A673 (cell line): ENCODE data around the gene EML1. TPM values are rescaled to one million over a fixed set of nuclear protein-coding genes. Genes with fewer than 3 reads are reported as not detected.
"Not testable (repeated sequence)": the region's sequence is repeated elsewhere in the genome, so short reads cannot be mapped to it uniquely, and the experiment has no call there.

Experiments used
- BruUV-seq: library from RNA; stranded (reverse); fragments of 400-500 nt; replicated peaks from 2 replicates; lab custom pipeline; 2021; lab: Mats Ljungman, UMichigan
- CTCF ChIA-PET: fragments of 300-600 bp; sonication (Branson Sonifier 250); formaldehyde crosslinking; loops from one replicate; lab custom pipeline; 2022; ENCODE audit warnings: antibody characterized with exemption; lab: Charles Lee
- POLR2A ChIA-PET: fragments of 300-600 bp; sonication (Branson Sonifier 250); formaldehyde crosslinking; loops from one replicate; lab custom pipeline; 2022; ENCODE audit warnings: antibody characterized with exemption; ENCODE audit not compliant: low non-redundant PET; lab: Charles Lee
- DNase-seq: peaks from one replicate; pipeline ENCODE4 v3.0.0-alpha.2; 2015; ENCODE audit warnings: low spot score
- H3K27ac ChIP-seq: fragments of 200-600 bp; sonication (generic); 2 replicates; pipeline ENCODE4 v1.5.1; 2016; ENCODE audit warnings: mixed run types, low read depth, mild to moderate bottlenecking, mixed read lengths, antibody characterized with exemption, low read length; ENCODE audit not compliant: poor library complexity, severe bottlenecking
- H3K27me3 ChIP-seq: fragments of 200-600 bp; sonication (generic); replicated peaks from 2 replicates; pipeline ENCODE4 v1.6.1; 2017; ENCODE audit warnings: mixed run types, low read depth, mild to moderate bottlenecking, mixed read lengths, antibody characterized with exemption, low read length; ENCODE audit not compliant: insufficient read depth, poor library complexity
- H3K36me3 ChIP-seq: fragments of 200-600 bp; sonication (generic); 2 replicates; pipeline ENCODE4 v1.6.1; 2016; ENCODE audit warnings: mixed run types, mild to moderate bottlenecking, mixed read lengths, antibody characterized with exemption, low read length; ENCODE audit not compliant: insufficient read depth, poor library complexity, severe bottlenecking
- H3K4me1 ChIP-seq: fragments of 200-600 bp; sonication (generic); 2 replicates; pipeline ENCODE4 v1.6.1; 2017; ENCODE audit warnings: mixed run types, mild to moderate bottlenecking, mixed read lengths, antibody characterized with exemption, low read length; ENCODE audit not compliant: insufficient read depth, poor library complexity, severe bottlenecking
- H3K4me3 ChIP-seq: fragments of 200-600 bp; sonication (generic); 2 replicates; pipeline ENCODE4 v1.5.1; 2016; ENCODE audit warnings: low read depth, mixed run types, mild to moderate bottlenecking, mixed read lengths, low read length; ENCODE audit not compliant: poor library complexity, severe bottlenecking
- H3K9me3 ChIP-seq: fragments of 200-600 bp; sonication (generic); 2 replicates; pipeline ENCODE4 v1.6.1; 2016; ENCODE audit warnings: mixed run types, low read depth, mild to moderate bottlenecking, mixed read lengths, antibody characterized with exemption, low read length; ENCODE audit not compliant: poor library complexity, severe bottlenecking
- CTCF ChIP-seq: fragments of 300-800, 200-600 bp; sonication (generic); conservative IDR thresholded peaks from 2 replicates; pipeline ENCODE4 v1.5.1; 2017; ENCODE audit warnings: low read depth, mild to moderate bottlenecking, antibody characterized with exemption, low read length, moderate library complexity, mixed read lengths
- EZH2 ChIP-seq: fragments of 200-600 bp; sonication (generic); IDR thresholded peaks from 2 replicates; pipeline ENCODE4 v1.6.1; 2017; ENCODE audit warnings: borderline replicate concordance, low read depth, mild to moderate bottlenecking, mixed read lengths, antibody characterized with exemption, low read length; ENCODE audit not compliant: poor library complexity, severe bottlenecking
- intact Hi-C: fragments of 100-400 bp; cut with micrococcal nuclease; formaldehyde crosslinking; loops from one replicate; pipeline ENCODE4 v1.10.0; 2022; ENCODE audit not compliant: unreplicated experiment
- total RNA-seq: library from RNA; stranded (reverse); gene quantifications from 2 replicates; pipeline ENCODE4 v1.2.3, GENCODE V29; 2021

The EML1 gene
- total RNA-seq, 1 experiment from 2014 or later: 34.1 TPM

- no peaks in the 10 kb centered on the region for H3K36me3 ChIP-seq
- DNase-seq: no peak
- H3K27me3 ChIP-seq: no peaks in the 10 kb centered on the region
- peaks cover 14% of the 10 kb centered on the region for H3K4me1 ChIP-seq
- CTCF ChIA-PET: no interaction called here
- H3K27ac ChIP-seq: no peak overlapping the region
- no TSS peak for BruUV-seq
- POLR2A ChIA-PET: no interaction called here
- TF ChIP-seq CTCF (no peak), EZH2 (no peak)
- H3K4me3 ChIP-seq: no peak overlapping the region
- no peaks in the 10 kb centered on the region for H3K9me3 ChIP-seq
- intact Hi-C loops: no loop called here
These were observed 34.2 kb upstream of the EML1 start for GRCh38 chr14:99758872-99759545.

- Histone ChIP-seq H3K27me3 (no peaks in the 10 kb centered on the region), H3K4me1 (peaks cover 14% of the 10 kb centered on the region), H3K27ac (no peak overlapping the region), H3K36me3 (no peaks in the 10 kb centered on the region), H3K9me3 (no peaks in the 10 kb centered on the region), H3K4me3 (no peak overlapping the region)
- ChIA-PET POLR2A (no interaction called here), CTCF (no interaction called here)
- TF ChIP-seq CTCF (no peak), EZH2 (no peak)
- BruUV-seq: no TSS peak
- intact Hi-C loops: no loop called here
- DNase-seq: no peak
These were observed 33.7 kb upstream of the EML1 start for GRCh38 chr14:99759546-99759925.

- Histone ChIP-seq H3K4me3 (no peak overlapping the region), H3K27ac (no peak overlapping the region), H3K27me3 (no peaks in the 10 kb centered on the region), H3K4me1 (peaks cover 14% of the 10 kb centered on the region), H3K9me3 (no peaks in the 10 kb centered on the region), H3K36me3 (no peaks in the 10 kb centered on the region)
- intact Hi-C loops: no loop called here
- CTCF ChIA-PET: no interaction called here
- no TSS peak for BruUV-seq
- TF ChIP-seq EZH2 (no peak), CTCF (no peak)
- no peak for DNase-seq
- POLR2A ChIA-PET: no interaction called here
These were observed 32.4 kb upstream of the EML1 start for GRCh38 chr14:99760817-99761216.

GRCh38 chr14:99762911-99763310, 30.3 kb upstream of the EML1 start:
- POLR2A ChIA-PET, H3K27me3 ChIP-seq, intact Hi-C loops, DNase-seq, H3K4me3 ChIP-seq, BruUV-seq, H3K36me3 ChIP-seq, H3K27ac ChIP-seq, H3K9me3 ChIP-seq, CTCF ChIA-PET: not testable (repeated sequence)
- H3K4me1 ChIP-seq: peaks cover 11% of the 10 kb centered on the region
